ENCODE measurements around the gene RESP18.
"Not testable (repeated sequence)": the region's sequence is repeated elsewhere in the genome, so short reads cannot be mapped to it uniquely, and the experiment has no call there.

Gene RESP18

GRCh38 chr2:219331560-219332213 lies 857 bp downstream of the RESP18 start:
- no peak for DNase-seq (ENCODE audit: low spot score)
- TF ChIP-seq CTCF (IDR thresholded peaks at IDR 0.05; ENCODE audit: extremely low read depth, insufficient read depth, missing control alignments), result no peak
- in situ Hi-C loops (cut with MboI; ENCODE audit: low pct_unique_long_range_greater_than_20kb, low sequenced_read_pairs, unreplicated experiment), result no loop called here

GRCh38 chr2:219327719-219328118 lies 4.8 kb downstream of the RESP18 start:
- TF ChIP-seq CTCF (IDR thresholded peaks at IDR 0.05; ENCODE audit: extremely low read depth, insufficient read depth, missing control alignments), result no peak
- in situ Hi-C loops (cut with MboI; ENCODE audit: low pct_unique_long_range_greater_than_20kb, low sequenced_read_pairs, unreplicated experiment), result no loop called here
- no peak for DNase-seq (ENCODE audit: low spot score)

- no peak for DNase-seq (ENCODE audit: low spot score)
These were observed 6.8 kb downstream of the RESP18 start for GRCh38 chr2:219325657-219326315.

GRCh38 chr2:219325136-219325535 lies 7.4 kb downstream of the RESP18 start:
- in situ Hi-C loops (cut with MboI; ENCODE audit: low pct_unique_long_range_greater_than_20kb, low sequenced_read_pairs, unreplicated experiment), result no loop called here
- DNase-seq (ENCODE audit: low spot score), result no peak
- no peak for TF ChIP-seq CTCF (IDR thresholded peaks at IDR 0.05; ENCODE audit: extremely low read depth, insufficient read depth, missing control alignments)

More at GRCh38 chr2:219325657-219326315, 6.8 kb downstream of the RESP18 start:
- TF ChIP-seq CTCF (IDR thresholded peaks at IDR 0.05; ENCODE audit: extremely low read depth, insufficient read depth, missing control alignments), result no peak
- in situ Hi-C loops (cut with MboI; ENCODE audit: low pct_unique_long_range_greater_than_20kb, low sequenced_read_pairs, unreplicated experiment), result no loop called here

- DNase-seq (ENCODE audit: low spot score), result no peak
- TF ChIP-seq CTCF (IDR thresholded peaks at IDR 0.05; ENCODE audit: extremely low read depth, insufficient read depth, missing control alignments), result no peak
- in situ Hi-C loops (cut with MboI; ENCODE audit: low pct_unique_long_range_greater_than_20kb, low sequenced_read_pairs, unreplicated experiment), result no loop called here
These were observed 9.1 kb downstream of the RESP18 start for GRCh38 chr2:219323434-219323833.

- in situ Hi-C loops (cut with MboI; ENCODE audit: low pct_unique_long_range_greater_than_20kb, low sequenced_read_pairs, unreplicated experiment), result no loop called here
- no peak for DNase-seq (ENCODE audit: low spot score)
- no peak for TF ChIP-seq CTCF (IDR thresholded peaks at IDR 0.05; ENCODE audit: extremely low read depth, insufficient read depth, missing control alignments)
These were observed 17.6 kb downstream of the RESP18 start for GRCh38 chr2:219314804-219315468.

- in situ Hi-C loops (cut with MboI; ENCODE audit: low pct_unique_long_range_greater_than_20kb, low sequenced_read_pairs, unreplicated experiment); DNase-seq (ENCODE audit: low spot score): not testable (repeated sequence)
These were observed 19.8 kb downstream of the RESP18 start for GRCh38 chr2:219312683-219313263.
